H9 (cell line): ENCODE data around the gene BLOC1S5. TPM values are rescaled to one million over a fixed set of nuclear protein-coding genes. Genes with fewer than 3 reads are reported as not detected.

ENCODE experiments used
- DNase-seq: peaks from one replicate; pipeline ENCODE4 v3.0.0-alpha.2; 2017
- H2AFZ ChIP-seq: one replicate; pipeline ENCODE4 v1.6.1; 2013; ENCODE audit warnings: mild to moderate bottlenecking, low read length, control low read depth, moderate library complexity
- H2AK5ac ChIP-seq: 2 replicates; pipeline ENCODE4 v1.6.1; 2013; ENCODE audit warnings: low read length, control low read depth, mixed read lengths; ENCODE audit not compliant: insufficient read length
- H2BK120ac ChIP-seq: one replicate; pipeline ENCODE4 v1.6.1; 2013; ENCODE audit warnings: low read depth, mild to moderate bottlenecking, low read length, control low read depth, inconsistent platforms; ENCODE audit not compliant: poor library complexity, severe bottlenecking
- H2BK12ac ChIP-seq: 2 replicates; pipeline ENCODE4 v1.6.1; 2013; ENCODE audit warnings: low read length, control low read depth, mixed read lengths, low read depth; ENCODE audit not compliant: insufficient read length
- H2BK15ac ChIP-seq: 2 replicates; pipeline ENCODE4 v1.6.1; 2013; ENCODE audit warnings: low read depth, low read length, control low read depth
- H2BK20ac ChIP-seq: one replicate; pipeline ENCODE4 v1.6.1; 2013; ENCODE audit warnings: low read depth, mild to moderate bottlenecking, low read length, control low read depth, inconsistent platforms; ENCODE audit not compliant: poor library complexity, severe bottlenecking
- H2BK5ac ChIP-seq: 2 replicates; pipeline ENCODE4 v1.6.1; 2013; ENCODE audit warnings: low read length, control low read depth, mixed read lengths; ENCODE audit not compliant: insufficient read length
- H3K14ac ChIP-seq: 2 replicates; pipeline ENCODE4 v1.6.1; 2013; ENCODE audit warnings: low read length, control low read depth; ENCODE audit not compliant: insufficient read depth
- H3K18ac ChIP-seq: 2 replicates; pipeline ENCODE4 v1.6.1; 2013; ENCODE audit warnings: low read depth, mild to moderate bottlenecking, mixed read lengths, low read length, control low read depth; ENCODE audit not compliant: insufficient read length
- H3K23ac ChIP-seq: 2 replicates; pipeline ENCODE4 v1.6.1; 2013; ENCODE audit warnings: low read length, control low read depth, mixed read lengths, low read depth; ENCODE audit not compliant: insufficient read length
- H3K23me2 ChIP-seq: 2 replicates; pipeline ENCODE4 v1.6.1; 2013; ENCODE audit warnings: low read depth, mild to moderate bottlenecking, mixed read lengths, low read length, control low read depth; ENCODE audit not compliant: insufficient read length, poor library complexity, severe bottlenecking
- H3K27ac ChIP-seq: 2 replicates; pipeline ENCODE4 v1.5.1; 2013; ENCODE audit warnings: low read length, control low read depth, mixed read lengths, low read depth; ENCODE audit not compliant: insufficient read length
- H3K27me3 ChIP-seq: 2 replicates; pipeline ENCODE4 v1.6.1; 2013; ENCODE audit warnings: low read length, control low read depth, inconsistent platforms; ENCODE audit not compliant: insufficient read depth
- H3K4ac ChIP-seq: 2 replicates; pipeline ENCODE4 v1.6.1; 2013; ENCODE audit warnings: low read depth, mild to moderate bottlenecking, control low read depth, inconsistent platforms, low read length, moderate library complexity
- H3K4me1 ChIP-seq: 2 replicates; pipeline ENCODE4 v1.6.1; 2013; ENCODE audit warnings: low read length, control low read depth, inconsistent platforms; ENCODE audit not compliant: insufficient read depth
- H3K4me2 ChIP-seq: 2 replicates; pipeline ENCODE4 v1.6.1; 2013; ENCODE audit warnings: low read length, control low read depth, mixed read lengths; ENCODE audit not compliant: insufficient read length, insufficient read depth
- H3K56ac ChIP-seq: 2 replicates; pipeline ENCODE4 v1.6.1; 2013; ENCODE audit warnings: low read depth, mild to moderate bottlenecking, mixed read lengths, low read length, control low read depth; ENCODE audit not compliant: insufficient read length
- H3K79me1 ChIP-seq: 2 replicates; pipeline ENCODE4 v1.6.1; 2013; ENCODE audit warnings: low read depth, mild to moderate bottlenecking, moderate library complexity, low read length, control low read depth, inconsistent platforms; ENCODE audit not compliant: insufficient read depth, poor library complexity, severe bottlenecking
- H3K79me2 ChIP-seq: 2 replicates; pipeline ENCODE4 v1.6.1; 2013; ENCODE audit warnings: low read length, control low read depth, inconsistent platforms; ENCODE audit not compliant: insufficient read depth
- H3K9ac ChIP-seq: 2 replicates; pipeline ENCODE4 v1.6.1; 2013; ENCODE audit warnings: low read length, control low read depth, mixed read lengths; ENCODE audit not compliant: insufficient read length; ENCODE audit errors: extremely low read depth
- H3K9me3 ChIP-seq: one replicate; pipeline ENCODE4 v1.6.1; 2013; ENCODE audit warnings: low read depth, low read length, inconsistent platforms; ENCODE audit not compliant: control insufficient read depth
- H3T11ph ChIP-seq: one replicate; pipeline ENCODE4 v1.6.1; 2013; ENCODE audit warnings: mild to moderate bottlenecking, low read length, control low read depth, inconsistent platforms
- H4K20me1 ChIP-seq: one replicate; pipeline ENCODE4 v1.6.1; 2013; ENCODE audit not compliant: control insufficient read depth, insufficient read length, insufficient read depth
- H4K5ac ChIP-seq: 2 replicates; pipeline ENCODE4 v1.6.1; 2013; ENCODE audit warnings: low read depth, mild to moderate bottlenecking, mixed read lengths, low read length, control low read depth; ENCODE audit not compliant: insufficient read length
- H4K8ac ChIP-seq: replicated peaks from 2 replicates; pipeline ENCODE4 v1.6.1; 2013; ENCODE audit warnings: low read length, control low read depth, mixed read lengths, low read depth; ENCODE audit not compliant: insufficient read length
- H4K91ac ChIP-seq: 2 replicates; pipeline ENCODE4 v1.6.1; 2013; ENCODE audit warnings: low read depth, mild to moderate bottlenecking, moderate library complexity, mixed read lengths, low read length, control low read depth; ENCODE audit not compliant: insufficient read length
- H3K27ac Mint-ChIP-seq, 3 experiments: 2 replicates in 2 of 3; 3 replicates in 1 of 3; pipeline ENCODE4 v1.8.0; 2020 to 2021; ENCODE audit warnings: mixed read lengths in 3 of 3, mild to moderate bottlenecking in 1 of 3, moderate library complexity in 1 of 3
- H3K27me3 Mint-ChIP-seq: 2 replicates; pipeline ENCODE4 v1.8.0; 2021; ENCODE audit warnings: low read depth, mild to moderate bottlenecking, moderate library complexity, mixed read lengths
- H3K36me3 Mint-ChIP-seq, 3 experiments: 2 replicates in 2 of 3; 3 replicates in 1 of 3; pipeline ENCODE4 v1.8.0; 2020 to 2021; ENCODE audit warnings: low read depth in 3 of 3, mixed read lengths in 3 of 3; ENCODE audit not compliant: insufficient read depth in 1 of 3
- H3K4me1 Mint-ChIP-seq, 2 experiments: 2 replicates each; pipeline ENCODE4 v1.8.0; 2020; ENCODE audit warnings: mixed read lengths in 2 of 2
- H3K4me3 Mint-ChIP-seq, 2 experiments: 2 replicates in 1 of 2; 3 replicates in 1 of 2; pipeline ENCODE4 v1.8.0; 2020 to 2021; ENCODE audit warnings: mild to moderate bottlenecking in 2 of 2, mixed read lengths in 2 of 2, moderate library complexity in 1 of 2
- H3K9me3 Mint-ChIP-seq, 2 experiments: 2 replicates in 1 of 2; 3 replicates in 1 of 2; pipeline ENCODE4 v1.8.0; 2020; ENCODE audit warnings: mild to moderate bottlenecking in 2 of 2, mixed read lengths in 2 of 2, moderate library complexity in 1 of 2
- CTCF ChIP-seq: fragments of 200-600 bp; sonication (generic); conservative IDR thresholded peaks from 3 replicates; pipeline ENCODE4 v1.8.0; 2021; ENCODE audit warnings: antibody characterized with exemption, mild to moderate bottlenecking
- WGBS: extraction: QIAGEN DNeasy Blood & Tissue Kit; methylation state at CpG from one replicate; pipeline ENCODE4 v1.1.7; 2013; ENCODE audit warnings: missing lambda C conversion rate, low lambda C conversion rate, mixed read lengths; ENCODE audit not compliant: insufficient read length; ENCODE audit errors: extremely low coverage; 5-methylcytosine and 5-hydroxymethylcytosine counted together
- total RNA-seq: library from RNA; stranded (reverse); gene quantifications from 2 replicates; pipeline ENCODE4 v1.2.1, GENCODE V29; 2021

The BLOC1S5 gene
- total RNA-seq, 1 experiment from 2014 or later, result 15.6 TPM

DNA sequence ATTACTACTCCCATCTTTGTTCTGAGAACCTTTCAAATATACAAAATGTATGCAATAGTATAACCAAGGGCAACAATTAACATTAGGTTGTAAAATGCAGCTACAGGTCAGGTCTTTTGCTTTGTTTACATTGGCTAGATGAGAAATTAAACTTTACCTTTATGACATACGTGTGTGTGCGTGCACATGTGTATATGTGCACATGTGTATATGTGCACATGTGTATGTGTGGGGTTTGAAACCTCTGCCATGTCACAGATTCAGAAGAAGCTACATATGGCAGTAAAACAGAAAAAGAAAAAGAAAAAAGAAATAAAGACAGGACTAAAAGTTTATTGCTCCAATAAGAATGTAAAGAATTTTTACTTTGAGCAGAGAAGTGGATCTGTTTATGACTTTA, 40.6 kb downstream of the BLOC1S5 start:
- Histone ChIP-seq H4K91ac (no peak overlapping the region), H3K14ac (no peak overlapping the region), H2BK20ac (no peak overlapping the region), H3K4ac (no peak overlapping the region), H2BK12ac (no peak overlapping the region), H2AK5ac (no peak overlapping the region), H2AFZ (no peak overlapping the region), H3K23ac (no peak overlapping the region), H3K27ac (no peak overlapping the region), H3K18ac (no peak overlapping the region), H3K79me2 (no peaks in the 10 kb centered on the region), H2BK5ac (no peak overlapping the region), H3K27me3 (no peaks in the 10 kb centered on the region), H3K79me1 (no peaks in the 10 kb centered on the region), H3K56ac (no peak overlapping the region), H2BK120ac (no peak overlapping the region), H3K23me2 (no peaks in the 10 kb centered on the region), H2BK15ac (no peak overlapping the region), H4K20me1 (no peaks in the 10 kb centered on the region), H3K9ac (no peak overlapping the region), H3K4me2 (no peak overlapping the region), H3T11ph (no peak overlapping the region), H3K4me1 (no peaks in the 10 kb centered on the region), H4K8ac (no peak overlapping the region), H3K9me3 (no peaks in the 10 kb centered on the region), H4K5ac (no peak overlapping the region)
- Mint-ChIP-seq H3K9me3 (no peaks in the 10 kb centered on the region), H3K36me3 (peaks cover 0 to 1% (median 0%) of the 10 kb centered on the region in 3 experiments; a peak in 1 of 7 replicates), H3K27ac (no peak overlapping the region), H3K4me3 (no peak overlapping the region), H3K27me3 (no peaks in the 10 kb centered on the region), H3K4me1 (peaks cover 8 to 17% of the 10 kb centered on the region in 2 experiments)
- no peak for TF ChIP-seq CTCF
- DNase-seq, result no peak
- WGBS, result no CpG with 5 or more reads among the region's 2 CpGs
